ENCODE measurements around the gene SNCB. TPM values are rescaled to one million over a fixed set of nuclear protein-coding genes. Genes with fewer than 3 reads are reported as not detected.

SNCB gene
- total RNA-seq, 2 experiments from 2014 or later = not detected

DNA sequence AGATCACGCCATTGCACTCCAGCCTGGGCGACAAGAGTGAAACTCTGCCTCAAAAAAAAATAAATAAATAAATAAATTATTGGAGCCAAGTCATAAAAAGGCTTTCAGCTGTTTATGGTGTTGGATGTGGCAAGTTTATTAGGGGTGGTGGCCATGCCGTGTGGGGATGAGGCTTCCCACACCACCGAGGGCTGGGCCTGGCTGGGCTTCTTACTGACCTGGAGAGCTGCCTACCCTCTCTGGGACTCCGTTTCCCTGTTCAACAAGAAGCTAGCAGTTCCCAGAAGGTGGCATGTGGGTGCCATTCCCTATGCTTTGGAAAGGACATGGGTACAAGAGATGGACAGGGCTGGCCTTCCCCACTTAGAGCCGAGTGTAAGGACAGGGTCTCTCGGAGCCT is 42.9 kb downstream of the SNCB start:
- H3K9me3 ChIP-seq (ENCODE audit: control insufficient read depth in 1 of 2, insufficient read depth in 1 of 2, low read length in 2 of 2) = peaks cover 15 to 42% of the 10 kb centered on the region in 2 experiments
- H3K27me3 Mint-ChIP-seq = no peaks in the 10 kb centered on the region
- H3K36me3 Mint-ChIP-seq (ENCODE audit: low read depth) = no peaks in the 10 kb centered on the region
- H3K9me3 Mint-ChIP-seq = peaks cover 5% of the 10 kb centered on the region
- TF ChIP-seq, protein P1, sequence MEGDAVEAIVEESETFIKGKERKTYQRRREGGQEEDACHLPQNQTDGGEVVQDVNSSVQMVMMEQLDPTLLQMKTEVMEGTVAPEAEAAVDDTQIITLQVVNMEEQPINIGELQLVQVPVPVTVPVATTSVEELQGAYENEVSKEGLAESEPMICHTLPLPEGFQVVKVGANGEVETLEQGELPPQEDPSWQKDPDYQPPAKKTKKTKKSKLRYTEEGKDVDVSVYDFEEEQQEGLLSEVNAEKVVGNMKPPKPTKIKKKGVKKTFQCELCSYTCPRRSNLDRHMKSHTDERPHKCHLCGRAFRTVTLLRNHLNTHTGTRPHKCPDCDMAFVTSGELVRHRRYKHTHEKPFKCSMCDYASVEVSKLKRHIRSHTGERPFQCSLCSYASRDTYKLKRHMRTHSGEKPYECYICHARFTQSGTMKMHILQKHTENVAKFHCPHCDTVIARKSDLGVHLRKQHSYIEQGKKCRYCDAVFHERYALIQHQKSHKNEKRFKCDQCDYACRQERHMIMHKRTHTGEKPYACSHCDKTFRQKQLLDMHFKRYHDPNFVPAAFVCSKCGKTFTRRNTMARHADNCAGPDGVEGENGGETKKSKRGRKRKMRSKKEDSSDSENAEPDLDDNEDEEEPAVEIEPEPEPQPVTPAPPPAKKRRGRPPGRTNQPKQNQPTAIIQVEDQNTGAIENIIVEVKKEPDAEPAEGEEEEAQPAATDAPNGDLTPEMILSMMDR (IDR thresholded peaks at IDR 0.05) = no peak
- H3K27ac Mint-ChIP-seq = no peak overlapping the region
- H3K36me3 ChIP-seq (ENCODE audit: insufficient read depth, low read length) = no peaks in the 10 kb centered on the region
- POLR2A ChIA-PET = no interaction called here
- no peak overlapping the region for H3K4me3 Mint-ChIP-seq
- H3K4me1 Mint-ChIP-seq (ENCODE audit: low read depth) = no peaks in the 10 kb centered on the region
- DNase-seq (no peak), ATAC-seq (ENCODE audit: poor library complexity) (no peak)
- intact Hi-C loops (cut with DNase I, micrococcal nuclease) = no loop called here
- H3K4me1 ChIP-seq (ENCODE audit: insufficient read depth, low read length) = no peaks in the 10 kb centered on the region
- no peak overlapping the region for H3K4me3 ChIP-seq (ENCODE audit: low read length)
- no peak overlapping the region for H3K27ac ChIP-seq (ENCODE audit: low read depth in 1 of 2, low read length in 2 of 2)
- CTCF ChIA-PET = no interaction called here
- no peaks in the 10 kb centered on the region for H3K27me3 ChIP-seq (ENCODE audit: control insufficient read depth in 1 of 2, insufficient read depth in 2 of 2, low read length in 2 of 2)

DNA sequence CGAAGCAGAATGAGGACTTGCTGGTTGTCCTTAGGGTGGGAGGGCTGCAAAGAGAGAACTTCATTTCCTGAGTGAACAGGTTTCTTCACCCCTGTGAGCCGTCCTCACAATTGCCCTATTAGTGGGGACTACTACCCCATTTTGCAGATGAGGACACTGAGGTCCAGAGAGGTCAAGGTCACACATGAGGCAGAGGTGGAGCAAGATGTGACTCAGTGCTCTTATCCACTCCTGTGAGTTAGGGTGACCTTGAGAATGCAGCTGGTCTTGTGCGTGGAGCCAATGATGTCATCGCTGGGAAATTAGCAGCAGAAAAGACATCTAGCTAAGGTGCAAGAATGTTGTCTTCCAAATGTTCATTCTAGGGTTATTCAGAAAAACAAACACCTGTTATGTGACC is 47.3 kb downstream of the SNCB start:
- ATAC-seq (ENCODE audit: poor library complexity) (no peak), DNase-seq (no peak)
- no peak overlapping the region for H3K27ac Mint-ChIP-seq
- H3K4me3 Mint-ChIP-seq = no peak overlapping the region
- peaks cover 5% of the 10 kb centered on the region for H3K9me3 Mint-ChIP-seq
- H3K4me1 Mint-ChIP-seq (ENCODE audit: low read depth) = no peaks in the 10 kb centered on the region
- H3K4me1 ChIP-seq (ENCODE audit: insufficient read depth, low read length) = peaks cover 5% of the 10 kb centered on the region
- TF ChIP-seq, protein P1 (IDR thresholded peaks at IDR 0.05) = no peak
- ChIA-PET CTCF (interaction anchor here (0.5 kb wide), 1 partner anchor 31 kb away, joined by 3 read pairs; no protein-coding TSS in a partner anchor), POLR2A (interaction anchor here (0.6 kb wide), 1 partner anchor 46 kb away, joined by 3 read pairs; no protein-coding TSS in a partner anchor)
- no peaks in the 10 kb centered on the region for H3K36me3 ChIP-seq (ENCODE audit: insufficient read depth, low read length)
- no peak overlapping the region for H3K27ac ChIP-seq (ENCODE audit: low read depth in 1 of 2, low read length in 2 of 2)
- intact Hi-C loops (cut with DNase I, micrococcal nuclease) = no loop called here
- no peaks in the 10 kb centered on the region for H3K36me3 Mint-ChIP-seq (ENCODE audit: low read depth)
- H3K9me3 ChIP-seq (ENCODE audit: control insufficient read depth in 1 of 2, insufficient read depth in 1 of 2, low read length in 2 of 2) = peaks cover 15 to 35% of the 10 kb centered on the region in 2 experiments
- no peaks in the 10 kb centered on the region for H3K27me3 Mint-ChIP-seq
- no peak overlapping the region for H3K4me3 ChIP-seq (ENCODE audit: low read length)
- H3K27me3 ChIP-seq (ENCODE audit: control insufficient read depth in 1 of 2, insufficient read depth in 2 of 2, low read length in 2 of 2) = no peaks in the 10 kb centered on the region

DNA sequence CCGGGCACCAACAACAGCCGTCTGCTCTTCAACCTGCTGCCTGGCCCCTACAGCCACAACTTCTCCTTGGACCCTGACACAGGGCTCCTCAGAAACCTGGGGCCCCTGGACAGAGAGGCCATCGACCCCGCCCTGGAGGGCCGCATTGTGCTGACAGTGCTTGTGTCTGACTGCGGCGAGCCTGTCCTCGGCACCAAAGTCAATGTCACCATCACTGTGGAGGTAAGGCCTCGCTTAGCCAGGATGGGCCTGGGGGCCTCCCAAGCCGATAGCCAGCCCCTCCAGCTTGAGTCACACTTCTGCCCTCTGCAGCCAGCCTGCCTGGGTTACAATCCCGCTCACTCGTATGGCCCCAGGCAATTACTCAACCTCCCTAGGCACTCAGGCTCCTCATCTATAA is 49.0 kb downstream of the SNCB start:
- CTCF ChIA-PET = no interaction called here
- no peak overlapping the region for H3K27ac Mint-ChIP-seq

More for the DNA sequence above, 49.0 kb downstream of the SNCB start:
- no peaks in the 10 kb centered on the region for H3K27me3 ChIP-seq (ENCODE audit: control insufficient read depth in 1 of 2, insufficient read depth in 2 of 2, low read length in 2 of 2)
- ATAC-seq (ENCODE audit: poor library complexity) = no peak
- TF ChIP-seq, protein P1 (IDR thresholded peaks at IDR 0.05) = no peak
- peaks cover 15 to 31% of the 10 kb centered on the region in 2 experiments for H3K9me3 ChIP-seq (ENCODE audit: control insufficient read depth in 1 of 2, insufficient read depth in 1 of 2, low read length in 2 of 2)
- POLR2A ChIA-PET = no interaction called here
- H3K27ac ChIP-seq (ENCODE audit: low read depth in 1 of 2, low read length in 2 of 2) = no peak overlapping the region
- Mint-ChIP-seq H3K36me3 (ENCODE audit: low read depth) (no peaks in the 10 kb centered on the region), H3K9me3 (peaks cover 5% of the 10 kb centered on the region), H3K4me1 (ENCODE audit: low read depth) (no peaks in the 10 kb centered on the region), H3K27me3 (no peaks in the 10 kb centered on the region), H3K4me3 (no peak overlapping the region)
- no peak overlapping the region for H3K4me3 ChIP-seq (ENCODE audit: low read length)
- H3K36me3 ChIP-seq (ENCODE audit: insufficient read depth, low read length) = no peaks in the 10 kb centered on the region
- no peak for DNase-seq
- H3K4me1 ChIP-seq (ENCODE audit: insufficient read depth, low read length) = peaks cover 5% of the 10 kb centered on the region
- intact Hi-C loops (cut with DNase I, micrococcal nuclease) = no loop called here

Measured in CD4-positive, alpha-beta T cell (primary cell).